Gastroesophageal sphincter (tissue), 3 donors: ENCODE data around the gene PTPRD.

Experiments
- POLR2A ChIP-seq, 2 donors: fragments of 450-650 bp; IDR thresholded peaks; one replicate each; pipeline ENCODE4 v1.6.1; 2017; ENCODE audit warnings: antibody characterized with exemption in 2 of 2, mild to moderate bottlenecking in 2 of 2, moderate library complexity in 1 of 2
- POLR2AphosphoS5 ChIP-seq: sonication (generic); formaldehyde crosslinking; IDR thresholded peaks from one replicate; pipeline ENCODE4 v1.6.1; 2017; ENCODE audit warnings: antibody characterized with exemption
- TF ChIP-seq, protein P1 (sequence below), 4 experiments: fragments of 200-600 bp in 2 of 4; fragments of 450-650 bp in 2 of 4; sonication (generic) in 1 of 4; IDR thresholded peaks; one replicate each; pipeline ENCODE4 v1.5.1; 2017 to 2019; ENCODE audit warnings: antibody characterized with exemption in 4 of 4, mild to moderate bottlenecking in 2 of 4, moderate library complexity in 2 of 4

DNA sequence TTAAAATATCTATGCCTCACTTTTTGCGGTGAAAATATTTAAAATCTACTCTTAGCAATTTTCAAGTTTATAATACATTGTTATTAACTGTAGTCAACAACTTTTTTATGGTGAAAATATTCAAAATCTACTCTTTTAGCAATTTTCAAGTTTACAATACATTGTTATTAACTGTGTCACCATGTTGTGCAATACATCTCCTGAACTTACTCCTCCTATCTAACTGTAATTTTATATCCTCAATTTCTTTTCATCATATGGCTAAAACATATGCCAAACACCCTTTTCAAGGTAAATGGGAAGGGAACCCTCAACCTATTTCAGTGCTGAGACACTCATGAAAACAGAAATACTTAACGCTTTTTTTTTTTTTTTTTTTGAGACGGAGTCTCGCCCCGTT, 1830.6 kb downstream of the PTPRD start:
- TF ChIP-seq, protein P1, sequence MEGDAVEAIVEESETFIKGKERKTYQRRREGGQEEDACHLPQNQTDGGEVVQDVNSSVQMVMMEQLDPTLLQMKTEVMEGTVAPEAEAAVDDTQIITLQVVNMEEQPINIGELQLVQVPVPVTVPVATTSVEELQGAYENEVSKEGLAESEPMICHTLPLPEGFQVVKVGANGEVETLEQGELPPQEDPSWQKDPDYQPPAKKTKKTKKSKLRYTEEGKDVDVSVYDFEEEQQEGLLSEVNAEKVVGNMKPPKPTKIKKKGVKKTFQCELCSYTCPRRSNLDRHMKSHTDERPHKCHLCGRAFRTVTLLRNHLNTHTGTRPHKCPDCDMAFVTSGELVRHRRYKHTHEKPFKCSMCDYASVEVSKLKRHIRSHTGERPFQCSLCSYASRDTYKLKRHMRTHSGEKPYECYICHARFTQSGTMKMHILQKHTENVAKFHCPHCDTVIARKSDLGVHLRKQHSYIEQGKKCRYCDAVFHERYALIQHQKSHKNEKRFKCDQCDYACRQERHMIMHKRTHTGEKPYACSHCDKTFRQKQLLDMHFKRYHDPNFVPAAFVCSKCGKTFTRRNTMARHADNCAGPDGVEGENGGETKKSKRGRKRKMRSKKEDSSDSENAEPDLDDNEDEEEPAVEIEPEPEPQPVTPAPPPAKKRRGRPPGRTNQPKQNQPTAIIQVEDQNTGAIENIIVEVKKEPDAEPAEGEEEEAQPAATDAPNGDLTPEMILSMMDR (IDR thresholded peaks at IDR 0.05): no peak
- TF ChIP-seq POLR2A (IDR thresholded peaks at IDR 0.05) (no peak), POLR2AphosphoS5 (no peak)
